ENCODE measurements around the gene FOXO1. TPM values are rescaled to one million over a fixed set of nuclear protein-coding genes. Genes with fewer than 3 reads are reported as not detected.

Gene FOXO1
- total RNA-seq, 1 donor: 7.6 TPM

DNA sequence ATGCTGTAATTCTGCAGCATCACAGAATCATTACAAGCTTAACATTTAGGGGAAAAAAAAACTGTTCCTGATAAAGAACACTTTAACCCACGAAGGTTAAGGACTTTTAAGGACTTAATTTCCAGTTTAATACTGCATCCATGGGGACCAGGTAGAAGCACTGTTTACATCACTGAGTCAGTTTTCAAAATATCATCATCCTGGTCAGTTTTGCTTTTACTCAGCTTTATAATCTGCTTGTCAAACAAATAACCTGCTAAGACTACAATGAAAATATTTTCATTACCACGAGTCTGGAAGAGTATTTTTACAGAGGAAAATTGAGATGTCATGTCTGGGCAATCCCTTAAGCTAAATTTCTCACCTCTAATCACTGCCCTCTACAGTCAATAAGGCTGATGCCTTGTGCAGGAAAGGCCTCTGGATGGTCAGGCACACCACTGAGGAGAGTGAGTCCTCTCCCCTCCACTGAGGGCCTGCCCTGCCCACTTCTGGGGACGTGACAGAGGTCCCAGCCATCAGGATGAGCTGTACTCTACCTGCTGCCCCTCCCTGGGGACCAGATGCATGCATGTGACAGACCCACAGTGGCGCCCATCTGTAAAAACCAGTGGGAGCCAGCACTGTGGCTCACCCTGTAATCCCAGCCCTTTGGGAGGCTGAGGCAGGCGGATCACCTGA, 31.0 kb downstream of the FOXO1 start:
- TF ChIP-seq CTCF (IDR thresholded peaks at IDR 0.05; ENCODE audit: extremely low read depth, low read depth, low read length): no peak
- DNase-seq (ENCODE audit: insufficient read length, low spot score, missing footprints): no peak
- H3K4me1 ChIP-seq (ENCODE audit: insufficient read depth, low read length): peaks cover 5% of the 10 kb centered on the region
- H2AFZ ChIP-seq (ENCODE audit: low read length): no peak overlapping the region
- no peaks in the 10 kb centered on the region for H3K27me3 ChIP-seq (ENCODE audit: insufficient read depth, low read length)
- H4K20me1 ChIP-seq (ENCODE audit: insufficient read depth, low read length): peaks cover 15% of the 10 kb centered on the region
- H3K4me2 ChIP-seq (ENCODE audit: insufficient read depth, low read length): no peak overlapping the region
- H3K36me3 ChIP-seq (ENCODE audit: insufficient read depth, low read length): no peaks in the 10 kb centered on the region
- peaks cover 37% of the 10 kb centered on the region for H3K79me2 ChIP-seq (ENCODE audit: insufficient read depth, low read length)
- H3K27ac ChIP-seq (ENCODE audit: low read depth, low read length): no peak overlapping the region
- no peak overlapping the region for H3K4me3 ChIP-seq (ENCODE audit: insufficient read depth, low read length)
- no peaks in the 10 kb centered on the region for H3K9me3 ChIP-seq (ENCODE audit: low read depth, low read length)

GRCh38 chr13:40632915-40633314, 33.5 kb downstream of the FOXO1 start:
- no peak overlapping the region for H2AFZ ChIP-seq (ENCODE audit: low read length)
- no peak overlapping the region for H3K27ac ChIP-seq (ENCODE audit: low read depth, low read length)
- no peak overlapping the region for H3K4me3 ChIP-seq (ENCODE audit: insufficient read depth, low read length)
- peaks cover 3% of the 10 kb centered on the region for H4K20me1 ChIP-seq (ENCODE audit: insufficient read depth, low read length)
- no peaks in the 10 kb centered on the region for H3K27me3 ChIP-seq (ENCODE audit: insufficient read depth, low read length)
- H3K4me1 ChIP-seq (ENCODE audit: insufficient read depth, low read length): no peaks in the 10 kb centered on the region
- H3K79me2 ChIP-seq (ENCODE audit: insufficient read depth, low read length): peaks cover 25% of the 10 kb centered on the region
- no peak for DNase-seq (ENCODE audit: insufficient read length, low spot score, missing footprints)
- no peak overlapping the region for H3K4me2 ChIP-seq (ENCODE audit: insufficient read depth, low read length)
- no peaks in the 10 kb centered on the region for H3K36me3 ChIP-seq (ENCODE audit: insufficient read depth, low read length)
- no peak for TF ChIP-seq CTCF (IDR thresholded peaks at IDR 0.05; ENCODE audit: extremely low read depth, low read depth, low read length)
- no peaks in the 10 kb centered on the region for H3K9me3 ChIP-seq (ENCODE audit: low read depth, low read length)

DNA sequence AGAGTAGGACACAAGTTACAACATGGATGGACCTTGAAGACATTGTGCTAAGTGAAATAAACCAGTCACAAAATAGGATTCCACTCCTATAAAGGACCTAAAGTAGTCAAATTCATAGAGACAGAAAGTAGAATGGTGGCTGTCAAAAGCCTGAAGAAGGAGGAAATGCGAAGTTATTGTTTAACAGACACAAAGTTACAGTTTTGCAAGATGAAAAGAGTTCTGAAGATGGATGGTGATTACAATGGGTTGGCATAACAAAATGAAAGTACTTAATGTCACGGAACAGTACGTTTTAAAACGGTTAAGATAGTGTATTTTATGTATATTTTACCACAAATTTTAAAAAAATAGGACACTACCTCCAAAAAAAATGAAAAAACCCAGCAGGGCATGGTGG, 34.8 kb downstream of the FOXO1 start:
- Histone ChIP-seq H3K9me3 (ENCODE audit: low read depth, low read length) (no peaks in the 10 kb centered on the region), H3K36me3 (ENCODE audit: insufficient read depth, low read length) (no peaks in the 10 kb centered on the region), H3K27ac (ENCODE audit: low read depth, low read length) (no peak overlapping the region), H4K20me1 (ENCODE audit: insufficient read depth, low read length) (peaks cover 3% of the 10 kb centered on the region), H3K4me2 (ENCODE audit: insufficient read depth, low read length) (no peak overlapping the region), H2AFZ (ENCODE audit: low read length) (no peak overlapping the region), H3K79me2 (ENCODE audit: insufficient read depth, low read length) (peaks cover 17% of the 10 kb centered on the region), H3K27me3 (ENCODE audit: insufficient read depth, low read length) (no peaks in the 10 kb centered on the region), H3K4me3 (ENCODE audit: insufficient read depth, low read length) (no peak overlapping the region), H3K4me1 (ENCODE audit: insufficient read depth, low read length) (no peaks in the 10 kb centered on the region)
- no peak for DNase-seq (ENCODE audit: insufficient read length, low spot score, missing footprints)
- no peak for TF ChIP-seq CTCF (IDR thresholded peaks at IDR 0.05; ENCODE audit: extremely low read depth, low read depth, low read length)

DNA sequence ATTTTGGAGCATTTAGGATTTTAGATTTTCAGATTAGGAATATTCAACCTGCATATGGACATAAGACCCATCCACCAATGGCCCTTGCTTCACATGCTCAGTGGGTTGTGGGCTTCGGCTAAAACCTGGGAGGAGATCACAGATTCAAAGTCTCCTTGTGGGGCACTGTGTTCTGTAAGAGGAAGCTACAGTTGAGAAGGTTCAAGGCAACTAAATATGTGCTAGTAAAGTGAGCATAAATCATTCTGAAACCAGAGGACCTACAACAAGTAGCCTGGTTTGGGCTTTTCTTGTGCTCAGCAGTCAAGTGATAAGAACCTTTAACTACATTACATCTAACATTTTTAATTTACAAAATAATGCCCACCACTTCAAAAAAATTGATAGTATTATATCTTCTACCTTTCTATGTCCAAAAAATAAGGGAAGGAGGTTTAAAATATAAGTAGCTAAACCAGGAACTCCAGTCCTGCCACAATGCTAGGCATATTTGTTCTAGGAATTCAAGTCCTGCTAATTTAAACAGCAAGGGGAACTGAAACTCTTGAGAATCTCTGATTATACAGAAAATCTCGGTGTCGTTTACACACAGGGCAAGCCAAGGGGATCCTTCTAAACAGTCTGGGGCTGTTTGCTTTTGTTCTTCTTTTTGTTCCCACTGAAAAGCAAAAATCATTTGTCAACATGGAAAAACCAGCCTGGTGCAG, 36.6 kb downstream of the FOXO1 start:
- peaks cover 3% of the 10 kb centered on the region for H4K20me1 ChIP-seq (ENCODE audit: insufficient read depth, low read length)
- no peak overlapping the region for H3K27ac ChIP-seq (ENCODE audit: low read depth, low read length)
- H3K79me2 ChIP-seq (ENCODE audit: insufficient read depth, low read length): peaks cover 10% of the 10 kb centered on the region
- H3K4me3 ChIP-seq (ENCODE audit: insufficient read depth, low read length): no peak overlapping the region
- no peak for DNase-seq (ENCODE audit: insufficient read length, low spot score, missing footprints)
- H3K4me1 ChIP-seq (ENCODE audit: insufficient read depth, low read length): no peaks in the 10 kb centered on the region
- no peak overlapping the region for H2AFZ ChIP-seq (ENCODE audit: low read length)
- H3K27me3 ChIP-seq (ENCODE audit: insufficient read depth, low read length): no peaks in the 10 kb centered on the region
- no peaks in the 10 kb centered on the region for H3K9me3 ChIP-seq (ENCODE audit: low read depth, low read length)
- H3K36me3 ChIP-seq (ENCODE audit: insufficient read depth, low read length): no peaks in the 10 kb centered on the region
- no peak for TF ChIP-seq CTCF (IDR thresholded peaks at IDR 0.05; ENCODE audit: extremely low read depth, low read depth, low read length)
- no peak overlapping the region for H3K4me2 ChIP-seq (ENCODE audit: insufficient read depth, low read length)
